NCI-H2196 treated with DMSO at 0.1 percent for 48 hours (cell line): Measurements from ENCODE around the gene CCDC122.

Experiments used
- DNase-seq: peaks from one replicate; lab custom pipeline; 2025; ENCODE audit not compliant: unreplicated experiment; lab: John Stamatoyannopoulos, UW

Gene CCDC122

GRCh38 chr13:43805071-43805468, 74.5 kb downstream of the CCDC122 start:
- no peak for DNase-seq

- peak; percentile 1 for DNase-seq
These were observed 75.0 kb downstream of the CCDC122 start for GRCh38 chr13:43804461-43805070.

GRCh38 chr13:43802511-43802910, 77.0 kb downstream of the CCDC122 start:
- no peak for DNase-seq

- no peak for DNase-seq
These were observed 78.7 kb downstream of the CCDC122 start for GRCh38 chr13:43800828-43801227.

DNA sequence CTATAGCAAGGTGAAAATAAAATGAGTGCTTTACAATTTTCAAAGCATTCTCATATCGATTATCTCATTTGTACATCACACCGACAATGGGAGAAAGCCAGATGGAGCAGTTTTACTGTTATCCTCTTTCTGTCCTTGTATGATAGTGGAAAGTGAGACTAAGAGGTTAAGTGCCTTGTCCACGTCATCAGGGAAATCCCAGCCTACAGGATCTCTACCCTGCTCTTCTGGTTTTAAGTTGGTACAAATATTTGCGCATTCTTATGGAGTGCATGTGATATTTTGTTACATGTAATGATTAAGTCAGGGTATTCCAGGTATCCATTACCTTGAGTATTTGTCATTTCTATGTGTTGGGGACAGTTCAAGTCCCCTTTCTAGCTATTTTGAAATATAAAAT, 80.3 kb downstream of the CCDC122 start:
- no peak for DNase-seq

DNA sequence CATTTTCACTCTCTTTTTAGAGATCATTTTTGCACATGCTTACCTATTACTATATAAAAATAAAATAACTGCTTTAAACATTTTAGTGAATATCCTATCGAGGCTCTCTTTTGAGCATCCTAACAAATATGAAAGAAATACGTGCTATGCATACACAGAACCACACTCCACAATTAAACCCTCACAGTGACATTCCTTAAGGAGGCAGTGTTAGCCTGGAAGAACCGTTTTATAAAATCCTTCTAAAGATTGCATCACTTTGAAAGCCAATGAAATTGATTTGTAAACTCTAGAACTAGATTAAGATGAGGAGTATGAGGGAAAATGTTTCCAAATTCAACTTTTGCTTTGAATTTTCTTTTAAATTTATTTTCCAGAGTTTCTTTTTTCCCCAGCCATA, 81.7 kb downstream of the CCDC122 start:
- DNase-seq = no peak

GRCh38 chr13:43797159-43797558, 82.4 kb downstream of the CCDC122 start:
- DNase-seq = no peak

DNA sequence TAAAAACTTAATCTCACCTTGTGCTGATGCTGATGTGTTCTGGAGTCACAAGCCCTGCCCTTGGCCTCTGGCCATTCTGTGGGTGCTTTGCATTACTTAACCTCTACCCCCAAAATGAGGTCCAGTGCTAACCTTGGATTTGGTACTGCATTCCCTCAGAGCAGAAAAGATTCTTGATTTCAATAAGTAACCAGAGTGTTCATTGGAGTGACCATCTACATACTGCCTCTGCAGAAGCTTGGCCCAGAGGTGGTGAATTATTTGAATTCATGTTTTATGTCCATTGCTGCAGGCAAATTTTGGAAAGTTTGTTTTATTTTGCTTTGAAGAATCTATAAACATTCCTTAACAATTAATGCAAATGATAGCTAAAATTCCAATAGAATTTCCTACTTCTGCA, 85.1 kb downstream of the CCDC122 start:
- no peak for DNase-seq

GRCh38 chr13:43792076-43792881, 87.3 kb downstream of the CCDC122 start:
- DNase-seq = no peak

DNA sequence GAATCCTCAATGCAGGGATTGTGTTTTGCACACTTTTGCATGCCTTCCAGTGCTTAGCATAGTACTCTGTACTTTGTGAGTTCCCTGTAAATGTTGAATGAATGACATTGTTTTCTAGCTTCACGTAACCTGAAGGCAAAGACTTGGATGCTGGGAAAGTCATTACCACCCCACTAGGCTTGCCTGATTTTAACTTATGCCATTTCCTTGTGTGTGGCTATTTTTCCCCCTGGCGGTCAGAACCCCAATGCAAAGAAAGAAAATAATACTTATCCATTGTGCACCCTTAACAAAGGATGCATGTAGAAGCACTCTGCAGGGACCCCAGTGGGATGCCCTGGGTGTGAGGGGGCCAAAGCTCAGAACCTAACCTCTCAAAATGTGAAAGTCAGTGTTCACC, 91.5 kb downstream of the CCDC122 start:
- no peak for DNase-seq

DNA sequence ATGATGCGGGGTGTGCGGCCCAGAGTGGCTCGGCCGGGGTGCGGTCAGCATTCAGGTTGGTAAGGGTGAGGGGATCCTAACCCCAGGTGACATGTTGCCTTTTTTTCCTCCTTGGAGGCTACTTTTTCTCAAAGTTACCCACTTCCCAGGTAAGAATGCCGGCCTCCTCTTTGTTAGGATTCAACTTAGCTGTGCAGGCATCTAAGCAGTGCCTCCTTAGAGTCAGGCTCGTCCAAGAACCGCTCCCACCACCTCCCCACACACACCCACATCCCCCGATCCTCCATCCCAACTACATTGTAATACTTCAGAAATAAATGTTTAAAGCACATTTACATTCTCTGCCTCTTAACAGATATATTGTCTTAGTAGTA, 92.0 kb downstream of the CCDC122 start:
- no peak for DNase-seq

- DNase-seq = no peak
These were observed 92.6 kb downstream of the CCDC122 start, which contains the start of gene ENOX1 for GRCh38 chr13:43786766-43787517. Gene ENOX1 (minus strand): TSS chr13:43786972.

DNA sequence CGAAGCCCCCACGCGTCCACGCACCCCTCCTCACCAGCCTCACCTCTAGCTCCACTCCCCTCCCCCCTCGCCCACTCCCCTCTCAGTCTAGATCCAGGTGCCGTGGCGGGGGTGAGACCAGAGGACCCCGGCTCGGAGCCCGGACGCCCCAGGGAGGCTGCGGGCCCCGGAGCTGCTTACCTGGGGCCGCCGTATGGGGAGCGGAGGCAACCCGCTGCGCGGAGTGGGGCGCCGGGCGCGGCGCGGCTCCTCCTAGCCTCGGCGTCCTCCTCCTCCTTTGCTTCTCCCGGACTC, 93.1 kb downstream of the CCDC122 start:
- DNase-seq = no peak
